ENCODE measurements around the gene SMARCA2. TPM values are rescaled to one million over a fixed set of nuclear protein-coding genes. Genes with fewer than 3 reads are reported as not detected.

The SMARCA2 gene
- polyA plus RNA-seq, 1 donor from 2014 or later = 150 TPM

- Histone ChIP-seq H3K9me3 (ENCODE audit: low read length) (no peaks in the 10 kb centered on the region), H3K4me3 (ENCODE audit: low read length) (peak overlapping the region; percentile 89), H3K4me2 (ENCODE audit: low read length) (no peak overlapping the region)
Measured at GRCh38 chr9:2019723-2020122, 4.6 kb downstream of the SMARCA2 start.

GRCh38 chr9:2021731-2022130, 6.6 kb downstream of the SMARCA2 start:
- no peak overlapping the region for H2AFZ ChIP-seq (ENCODE audit: low read depth, low read length)
- no peaks in the 10 kb centered on the region for H3K9me3 ChIP-seq (ENCODE audit: low read length)
- peaks cover 18% of the 10 kb centered on the region for H3K79me2 ChIP-seq (replicated peaks; ENCODE audit: insufficient read depth, low read length)
- no peaks in the 10 kb centered on the region for H3F3A ChIP-seq (ENCODE audit: insufficient read depth, low read length, poor library complexity, severe bottlenecking)
- no peaks in the 10 kb centered on the region for H3K36me3 ChIP-seq (ENCODE audit: insufficient read depth, low read length)
- no peak overlapping the region for H3K4me2 ChIP-seq (ENCODE audit: low read length)
- no peak for TF ChIP-seq SMC3 (conservative IDR thresholded peaks at IDR 0.05; ENCODE audit: poor library complexity)
- TF ChIP-seq POLR2AphosphoS5 (IDR thresholded peaks at IDR 0.05) = no peak
- no peak for TF ChIP-seq RAD21 (conservative IDR thresholded peaks at IDR 0.05)
- no peaks in the 10 kb centered on the region for H4K20me1 ChIP-seq (ENCODE audit: insufficient read depth)
- H3K27me3 ChIP-seq (ENCODE audit: insufficient read depth, low read depth, low read length) = peaks cover 21% of the 10 kb centered on the region
- no peak overlapping the region for H3K27ac ChIP-seq (ENCODE audit: low read length)
- H3K9ac ChIP-seq (ENCODE audit: low read length) = no peak overlapping the region
- H3K9me2 ChIP-seq (ENCODE audit: insufficient read depth, low read length) = no peaks in the 10 kb centered on the region
- H3K4me3 ChIP-seq (ENCODE audit: low read length) = no peak overlapping the region

More at GRCh38 chr9:2019723-2020122, 4.6 kb downstream of the SMARCA2 start:
- Histone ChIP-seq H3K36me3 (ENCODE audit: insufficient read depth, low read length) (no peaks in the 10 kb centered on the region), H3K79me2 (replicated peaks; ENCODE audit: insufficient read depth, low read length) (peaks cover 18% of the 10 kb centered on the region), H3K27me3 (ENCODE audit: insufficient read depth, low read depth, low read length) (peaks cover 21% of the 10 kb centered on the region), H4K20me1 (ENCODE audit: insufficient read depth) (no peaks in the 10 kb centered on the region), H2AFZ (ENCODE audit: low read depth, low read length) (no peak overlapping the region), H3F3A (ENCODE audit: insufficient read depth, low read length, poor library complexity, severe bottlenecking) (no peaks in the 10 kb centered on the region), H3K27ac (ENCODE audit: low read length) (no peak overlapping the region), H3K9me2 (ENCODE audit: insufficient read depth, low read length) (no peaks in the 10 kb centered on the region), H3K9ac (ENCODE audit: low read length) (no peak overlapping the region)
- TF ChIP-seq MXI1 (conservative IDR thresholded peaks at IDR 0.05; ENCODE audit: poor library complexity, severe bottlenecking) (no peak), POLR2AphosphoS5 (IDR thresholded peaks at IDR 0.05) (no peak), EP300 (conservative IDR thresholded peaks at IDR 0.05; ENCODE audit: poor library complexity, severe bottlenecking) (no peak), RAD21 (conservative IDR thresholded peaks at IDR 0.05) (no peak)
- TF ChIP-seq, protein P1, sequence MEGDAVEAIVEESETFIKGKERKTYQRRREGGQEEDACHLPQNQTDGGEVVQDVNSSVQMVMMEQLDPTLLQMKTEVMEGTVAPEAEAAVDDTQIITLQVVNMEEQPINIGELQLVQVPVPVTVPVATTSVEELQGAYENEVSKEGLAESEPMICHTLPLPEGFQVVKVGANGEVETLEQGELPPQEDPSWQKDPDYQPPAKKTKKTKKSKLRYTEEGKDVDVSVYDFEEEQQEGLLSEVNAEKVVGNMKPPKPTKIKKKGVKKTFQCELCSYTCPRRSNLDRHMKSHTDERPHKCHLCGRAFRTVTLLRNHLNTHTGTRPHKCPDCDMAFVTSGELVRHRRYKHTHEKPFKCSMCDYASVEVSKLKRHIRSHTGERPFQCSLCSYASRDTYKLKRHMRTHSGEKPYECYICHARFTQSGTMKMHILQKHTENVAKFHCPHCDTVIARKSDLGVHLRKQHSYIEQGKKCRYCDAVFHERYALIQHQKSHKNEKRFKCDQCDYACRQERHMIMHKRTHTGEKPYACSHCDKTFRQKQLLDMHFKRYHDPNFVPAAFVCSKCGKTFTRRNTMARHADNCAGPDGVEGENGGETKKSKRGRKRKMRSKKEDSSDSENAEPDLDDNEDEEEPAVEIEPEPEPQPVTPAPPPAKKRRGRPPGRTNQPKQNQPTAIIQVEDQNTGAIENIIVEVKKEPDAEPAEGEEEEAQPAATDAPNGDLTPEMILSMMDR (IDR thresholded peaks at IDR 0.05; ENCODE audit: poor library complexity, severe bottlenecking) = no peak

GRCh38 chr9:2022560-2022959, 7.4 kb downstream of the SMARCA2 start:
- no peaks in the 10 kb centered on the region for H4K20me1 ChIP-seq (ENCODE audit: insufficient read depth)
- H3K4me2 ChIP-seq (ENCODE audit: low read length) = no peak overlapping the region
- no peak overlapping the region for H3K4me3 ChIP-seq (ENCODE audit: low read length)
- TF ChIP-seq SMC3 (conservative IDR thresholded peaks at IDR 0.05; ENCODE audit: poor library complexity) (no peak), EP300 (conservative IDR thresholded peaks at IDR 0.05; ENCODE audit: poor library complexity, severe bottlenecking) (no peak), TAF1 (IDR thresholded peaks at IDR 0.05; ENCODE audit: low read depth) (no peak)
- TF ChIP-seq, protein P1 (IDR thresholded peaks at IDR 0.05; ENCODE audit: poor library complexity, severe bottlenecking) = no peak
- TF ChIP-seq, protein P2, sequence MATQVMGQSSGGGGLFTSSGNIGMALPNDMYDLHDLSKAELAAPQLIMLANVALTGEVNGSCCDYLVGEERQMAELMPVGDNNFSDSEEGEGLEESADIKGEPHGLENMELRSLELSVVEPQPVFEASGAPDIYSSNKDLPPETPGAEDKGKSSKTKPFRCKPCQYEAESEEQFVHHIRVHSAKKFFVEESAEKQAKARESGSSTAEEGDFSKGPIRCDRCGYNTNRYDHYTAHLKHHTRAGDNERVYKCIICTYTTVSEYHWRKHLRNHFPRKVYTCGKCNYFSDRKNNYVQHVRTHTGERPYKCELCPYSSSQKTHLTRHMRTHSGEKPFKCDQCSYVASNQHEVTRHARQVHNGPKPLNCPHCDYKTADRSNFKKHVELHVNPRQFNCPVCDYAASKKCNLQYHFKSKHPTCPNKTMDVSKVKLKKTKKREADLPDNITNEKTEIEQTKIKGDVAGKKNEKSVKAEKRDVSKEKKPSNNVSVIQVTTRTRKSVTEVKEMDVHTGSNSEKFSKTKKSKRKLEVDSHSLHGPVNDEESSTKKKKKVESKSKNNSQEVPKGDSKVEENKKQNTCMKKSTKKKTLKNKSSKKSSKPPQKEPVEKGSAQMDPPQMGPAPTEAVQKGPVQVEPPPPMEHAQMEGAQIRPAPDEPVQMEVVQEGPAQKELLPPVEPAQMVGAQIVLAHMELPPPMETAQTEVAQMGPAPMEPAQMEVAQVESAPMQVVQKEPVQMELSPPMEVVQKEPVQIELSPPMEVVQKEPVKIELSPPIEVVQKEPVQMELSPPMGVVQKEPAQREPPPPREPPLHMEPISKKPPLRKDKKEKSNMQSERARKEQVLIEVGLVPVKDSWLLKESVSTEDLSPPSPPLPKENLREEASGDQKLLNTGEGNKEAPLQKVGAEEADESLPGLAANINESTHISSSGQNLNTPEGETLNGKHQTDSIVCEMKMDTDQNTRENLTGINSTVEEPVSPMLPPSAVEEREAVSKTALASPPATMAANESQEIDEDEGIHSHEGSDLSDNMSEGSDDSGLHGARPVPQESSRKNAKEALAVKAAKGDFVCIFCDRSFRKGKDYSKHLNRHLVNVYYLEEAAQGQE (IDR thresholded peaks at IDR 0.05; ENCODE audit: borderline replicate concordance) = no peak
- H3K9ac ChIP-seq (ENCODE audit: low read length) = no peak overlapping the region
- no peaks in the 10 kb centered on the region for H3F3A ChIP-seq (ENCODE audit: insufficient read depth, low read length, poor library complexity, severe bottlenecking)
- peaks cover 21% of the 10 kb centered on the region for H3K27me3 ChIP-seq (ENCODE audit: insufficient read depth, low read depth, low read length)
- H3K27ac ChIP-seq (ENCODE audit: low read length) = no peak overlapping the region
- H2AFZ ChIP-seq (ENCODE audit: low read depth, low read length) = no peak overlapping the region
- no peaks in the 10 kb centered on the region for H3K9me2 ChIP-seq (ENCODE audit: insufficient read depth, low read length)
- no peaks in the 10 kb centered on the region for H3K36me3 ChIP-seq (ENCODE audit: insufficient read depth, low read length)
- peaks cover 18% of the 10 kb centered on the region for H3K79me2 ChIP-seq (replicated peaks; ENCODE audit: insufficient read depth, low read length)
- H3K9me3 ChIP-seq (ENCODE audit: low read length) = no peaks in the 10 kb centered on the region
